Measurements from ENCODE around the gene FAM222B. TPM values are rescaled to one million over a fixed set of nuclear protein-coding genes. Genes with fewer than 3 reads are reported as not detected.
"Not testable (repeated sequence)": the region's sequence is repeated elsewhere in the genome, so short reads cannot be mapped to it uniquely, and the experiment has no call there.

Gene FAM222B
- total and polyA plus RNA-seq, 3 experiments from 2014 or later, result 19.3 to 21.5 (median 20.6) TPM

GRCh38 chr17:28779601-28780000 is 63.0 kb downstream of the FAM222B start:
- H3K9me3 ChIP-seq (ENCODE audit: low read length); POLR2A ChIA-PET; H3K27ac ChIP-seq (ENCODE audit: low read depth, low read length); H3K27ac Mint-ChIP-seq; H3K27me3 ChIP-seq (ENCODE audit: insufficient read depth, low read length, poor library complexity, severe bottlenecking); H3K27me3 Mint-ChIP-seq; H3K4me3 ChIP-seq (ENCODE audit: low read length); H3K4me3 Mint-ChIP-seq; DNase-seq; H3K9me3 Mint-ChIP-seq; H3K36me3 ChIP-seq (ENCODE audit: insufficient read depth, low read length): not testable (repeated sequence)
- CTCF ChIA-PET, result interaction anchor here (1.2 to 3.4 kb wide), 2 partner anchors 16 to 24 kb away, joined by 3 to 14 read pairs; no protein-coding TSS in a partner anchor
- H3K4me1 Mint-ChIP-seq, result peaks cover 28 to 44% (median 42%) of the 10 kb centered on the region in 3 donors
- peaks cover 14% of the 10 kb centered on the region for H3K4me1 ChIP-seq (ENCODE audit: insufficient read depth, low read length)
- peaks cover 0 to 23% (median 1%) of the 10 kb centered on the region in 3 donors for H3K36me3 Mint-ChIP-seq

GRCh38 chr17:28777178-28777577 is 65.4 kb downstream of the FAM222B start:
- ChIA-PET POLR2A (no interaction called here), CTCF (no interaction called here)
- no peak overlapping the region for H3K4me3 ChIP-seq (ENCODE audit: low read length)
- no peaks in the 10 kb centered on the region for H3K9me3 Mint-ChIP-seq
- peaks cover 0 to 31% (median 1%) of the 10 kb centered on the region in 3 donors for H3K36me3 Mint-ChIP-seq
- no peak for DNase-seq
- peaks cover 28 to 47% (median 44%) of the 10 kb centered on the region in 3 donors for H3K4me1 Mint-ChIP-seq
- peaks cover 14% of the 10 kb centered on the region for H3K4me1 ChIP-seq (ENCODE audit: insufficient read depth, low read length)
- no peaks in the 10 kb centered on the region for H3K9me3 ChIP-seq (ENCODE audit: low read length)
- H3K27ac Mint-ChIP-seq, result peak overlapping the region in 7 of 8 donors; percentile 0 to 66 (median 47)
- no peak overlapping the region for H3K27ac ChIP-seq (ENCODE audit: low read depth, low read length)
- H3K36me3 ChIP-seq (ENCODE audit: insufficient read depth, low read length), result no peaks in the 10 kb centered on the region
- H3K27me3 Mint-ChIP-seq, result peaks cover 0 to 1% of the 10 kb centered on the region in 2 donors
- no peaks in the 10 kb centered on the region for H3K27me3 ChIP-seq (ENCODE audit: insufficient read depth, low read length, poor library complexity, severe bottlenecking)
- no peak overlapping the region for H3K4me3 Mint-ChIP-seq

DNA sequence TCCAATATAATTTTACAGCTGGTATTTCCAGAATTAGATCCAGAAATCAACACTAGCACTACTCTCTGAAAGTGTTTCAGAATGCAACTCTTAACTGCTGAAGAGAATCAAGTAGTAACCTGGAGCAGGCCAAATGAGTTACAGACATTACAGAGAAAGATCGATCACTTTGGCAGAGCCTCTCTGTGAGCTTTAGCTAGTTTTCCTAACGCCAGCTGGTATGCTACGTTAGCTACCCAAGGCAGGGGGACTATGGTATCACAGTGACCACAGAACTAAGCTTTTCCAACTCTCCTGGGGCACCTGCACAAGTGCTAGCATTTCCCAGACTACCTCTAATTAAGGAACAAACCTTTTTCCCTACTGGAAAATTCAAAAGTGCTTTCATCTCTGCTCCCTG is 68.4 kb downstream of the FAM222B start:
- Histone ChIP-seq H3K27ac (ENCODE audit: low read depth, low read length) (no peak overlapping the region), H3K4me1 (ENCODE audit: insufficient read depth, low read length) (peaks cover 14% of the 10 kb centered on the region), H3K4me3 (ENCODE audit: low read length) (no peak overlapping the region), H3K36me3 (ENCODE audit: insufficient read depth, low read length) (no peaks in the 10 kb centered on the region), H3K9me3 (ENCODE audit: low read length) (no peaks in the 10 kb centered on the region), H3K27me3 (ENCODE audit: insufficient read depth, low read length, poor library complexity, severe bottlenecking) (no peaks in the 10 kb centered on the region)
- ChIA-PET POLR2A (interaction anchor here (0.6 kb wide), 1 partner anchor 33 kb away, joined by 3 read pairs; no protein-coding TSS in a partner anchor), CTCF (interaction anchor here (0.6 to 4.3 kb wide), 4 partner anchors 10 to 1321 kb away, joined by 3 to 26 read pairs (median 5); no protein-coding TSS in a partner anchor)
- Mint-ChIP-seq H3K36me3 (peaks cover 0 to 21% (median 2%) of the 10 kb centered on the region in 3 donors), H3K27me3 (peaks cover 0 to 1% of the 10 kb centered on the region in 2 donors), H3K4me3 (no peak overlapping the region), H3K27ac (no peak overlapping the region), H3K9me3 (no peaks in the 10 kb centered on the region), H3K4me1 (peaks cover 22 to 39% (median 30%) of the 10 kb centered on the region in 3 donors)
- DNase-seq, result no peak

DNA sequence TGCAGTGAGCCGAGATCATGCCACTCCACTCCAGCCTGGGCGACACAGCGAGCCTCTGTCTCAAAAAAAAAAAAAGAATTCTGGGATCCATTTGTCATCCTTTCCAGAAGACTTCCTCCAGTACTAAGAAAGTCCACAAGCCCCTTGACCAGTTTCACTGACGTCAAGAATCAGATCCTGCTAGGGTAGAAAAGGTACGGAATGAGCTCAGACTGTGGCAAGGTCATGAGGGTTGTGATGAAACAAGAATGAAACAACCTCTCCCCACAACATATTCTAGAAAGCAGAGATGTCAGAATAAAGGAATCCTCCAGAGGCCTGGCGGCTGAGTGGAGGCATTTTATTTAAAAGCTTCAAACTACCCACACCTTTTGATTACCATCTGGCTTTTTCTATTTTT is 68.9 kb downstream of the FAM222B start:
- CTCF ChIA-PET, result interaction anchor here (0.6 to 4.3 kb wide), 5 partner anchors 10 to 1321 kb away, joined by 3 to 26 read pairs (median 3); no protein-coding TSS in a partner anchor

GRCh38 chr17:28765038-28765437 is 77.6 kb downstream of the FAM222B start:
- Histone ChIP-seq H3K27me3 (ENCODE audit: insufficient read depth, low read length, poor library complexity, severe bottlenecking) (no peaks in the 10 kb centered on the region), H3K4me3 (ENCODE audit: low read length) (no peak overlapping the region), H3K36me3 (ENCODE audit: insufficient read depth, low read length) (no peaks in the 10 kb centered on the region), H3K4me1 (ENCODE audit: insufficient read depth, low read length) (no peaks in the 10 kb centered on the region), H3K27ac (ENCODE audit: low read depth, low read length) (no peak overlapping the region), H3K9me3 (ENCODE audit: low read length) (no peaks in the 10 kb centered on the region)
- H3K27ac Mint-ChIP-seq, result peak overlapping the region in 1 of 8 donors; percentile 11
- CTCF ChIA-PET, result interaction anchor here (0.9 to 7.2 kb wide), 16 partner anchors 9 to 188 kb away, joined by 3 to 78 read pairs (median 15); partner anchors contain the start of genes DHRS13, FLOT2, NEK8 and TLCD1
- no peaks in the 10 kb centered on the region for H3K27me3 Mint-ChIP-seq
- H3K4me1 Mint-ChIP-seq, result peaks cover 2 to 12% (median 7%) of the 10 kb centered on the region in 3 donors
- H3K9me3 Mint-ChIP-seq, result no peaks in the 10 kb centered on the region
- peaks cover 0 to 52% (median 3%) of the 10 kb centered on the region in 3 donors for H3K36me3 Mint-ChIP-seq
- no peak overlapping the region for H3K4me3 Mint-ChIP-seq
- no peak for DNase-seq
- POLR2A ChIA-PET, result interaction anchor here (0.7 kb wide), 1 partner anchor 185 kb away, joined by 4 read pairs; no protein-coding TSS in a partner anchor

More for the DNA sequence above, 68.9 kb downstream of the FAM222B start:
- Histone ChIP-seq H3K9me3 (ENCODE audit: low read length) (no peaks in the 10 kb centered on the region), H3K4me1 (ENCODE audit: insufficient read depth, low read length) (peaks cover 14% of the 10 kb centered on the region), H3K27ac (ENCODE audit: low read depth, low read length) (no peak overlapping the region), H3K36me3 (ENCODE audit: insufficient read depth, low read length) (no peaks in the 10 kb centered on the region), H3K4me3 (ENCODE audit: low read length) (no peak overlapping the region), H3K27me3 (ENCODE audit: insufficient read depth, low read length, poor library complexity, severe bottlenecking) (no peaks in the 10 kb centered on the region)
- H3K9me3 Mint-ChIP-seq, result no peaks in the 10 kb centered on the region
- H3K27ac Mint-ChIP-seq, result peak overlapping the region in 1 of 8 donors; percentile 46
- POLR2A ChIA-PET, result interaction anchor here (0.6 kb wide), 1 partner anchor 33 kb away, joined by 3 read pairs; no protein-coding TSS in a partner anchor
- H3K4me1 Mint-ChIP-seq, result peaks cover 19 to 34% (median 26%) of the 10 kb centered on the region in 3 donors
- no peak overlapping the region for H3K4me3 Mint-ChIP-seq
- peaks cover 0 to 18% (median 2%) of the 10 kb centered on the region in 3 donors for H3K36me3 Mint-ChIP-seq
- no peak for DNase-seq
- no peaks in the 10 kb centered on the region for H3K27me3 Mint-ChIP-seq

DNA sequence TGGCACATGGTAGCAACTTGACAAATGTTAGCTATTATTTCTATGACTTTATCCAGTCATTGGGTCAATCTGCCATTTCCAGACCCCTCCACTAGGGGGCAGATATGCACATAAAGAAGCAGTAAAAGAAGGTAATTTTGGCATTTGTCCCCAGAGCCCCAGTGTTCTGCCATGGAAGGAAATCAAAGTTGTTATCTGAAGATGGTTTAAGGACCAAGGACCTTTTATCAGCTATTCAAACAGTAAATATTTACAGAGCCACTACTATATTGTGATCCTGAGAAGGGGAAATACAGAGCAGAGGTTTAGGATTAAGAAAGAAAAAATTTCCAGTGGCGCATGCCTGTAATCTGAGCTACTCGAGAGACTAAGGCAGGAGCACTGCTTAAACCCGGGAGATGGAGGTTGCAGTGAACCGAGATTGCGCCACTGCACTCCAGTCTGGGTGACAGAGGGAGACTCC is 78.8 kb downstream of the FAM222B start:
- H3K4me3 Mint-ChIP-seq, result no peak overlapping the region
- CTCF ChIA-PET, result interaction anchor here (0.7 to 7.2 kb wide), 45 partner anchors 9 to 385 kb away, joined by 3 to 78 read pairs (median 5); partner anchors contain the start of genes DHRS13, FAM222B, FLOT2 and NEK8

GRCh38 chr17:28763137-28763799 is 79.3 kb downstream of the FAM222B start:
- Mint-ChIP-seq H3K27ac (peak overlapping the region in 6 of 8 donors; percentile 31 to 90 (median 60)), H3K4me3 (no peak overlapping the region)

More for the DNA sequence above, 78.8 kb downstream of the FAM222B start:
- Mint-ChIP-seq H3K36me3 (peaks cover 0 to 61% (median 8%) of the 10 kb centered on the region in 3 donors), H3K9me3 (no peaks in the 10 kb centered on the region), H3K27me3 (no peaks in the 10 kb centered on the region), H3K4me1 (peaks cover 2 to 6% (median 4%) of the 10 kb centered on the region in 3 donors), H3K27ac (peak overlapping the region; percentile 31 to 90 (median 76))
- Histone ChIP-seq H3K4me3 (ENCODE audit: low read length) (no peak overlapping the region), H3K9me3 (ENCODE audit: low read length) (no peaks in the 10 kb centered on the region), H3K36me3 (ENCODE audit: insufficient read depth, low read length) (peaks cover 6% of the 10 kb centered on the region), H3K27ac (ENCODE audit: low read depth, low read length) (no peak overlapping the region), H3K4me1 (ENCODE audit: insufficient read depth, low read length) (no peaks in the 10 kb centered on the region), H3K27me3 (ENCODE audit: insufficient read depth, low read length, poor library complexity, severe bottlenecking) (no peaks in the 10 kb centered on the region)
- POLR2A ChIA-PET, result interaction anchor here (1.0 to 1.2 kb wide), 2 partner anchors 37 to 139 kb away, joined by 3 read pairs; partner anchors contain the start of gene DHRS13
- DNase-seq, result peak; percentile 63 to 84 (median 70)

More at GRCh38 chr17:28763137-28763799, 79.3 kb downstream of the FAM222B start:
- Histone ChIP-seq H3K36me3 (ENCODE audit: insufficient read depth, low read length) (peaks cover 12% of the 10 kb centered on the region), H3K27ac (ENCODE audit: low read depth, low read length) (no peak overlapping the region), H3K4me3 (ENCODE audit: low read length) (no peak overlapping the region), H3K4me1 (ENCODE audit: insufficient read depth, low read length) (no peaks in the 10 kb centered on the region), H3K9me3 (ENCODE audit: low read length) (no peaks in the 10 kb centered on the region), H3K27me3 (ENCODE audit: insufficient read depth, low read length, poor library complexity, severe bottlenecking) (no peaks in the 10 kb centered on the region)
- peak in 1 of 5 donors; percentile 15 for DNase-seq
- Mint-ChIP-seq H3K4me1 (peaks cover 2 to 6% (median 4%) of the 10 kb centered on the region in 3 donors), H3K9me3 (no peaks in the 10 kb centered on the region), H3K27me3 (no peaks in the 10 kb centered on the region), H3K36me3 (peaks cover 0 to 64% (median 8%) of the 10 kb centered on the region in 3 donors)
- POLR2A ChIA-PET, result interaction anchor here (0.6 to 1.2 kb wide), 3 partner anchors 10 to 139 kb away, joined by 3 to 9 read pairs (median 3); partner anchors contain the start of gene DHRS13
- CTCF ChIA-PET, result interaction anchor here (0.7 to 7.2 kb wide), 45 partner anchors 9 to 386 kb away, joined by 3 to 78 read pairs (median 5); partner anchors contain the start of genes DHRS13, FAM222B, FLOT2 and NEK8

Measured in CD8-positive, alpha-beta memory T cell (primary cell).